NCI-H460 (cell line): Measurements from ENCODE around the gene ADAMTS8. TPM values are rescaled to one million over a fixed set of nuclear protein-coding genes. Genes with fewer than 3 reads are reported as not detected.

Source experiments
- DNase-seq: peaks from one replicate; pipeline ENCODE4 v3.0.0-alpha.2; 2016; ENCODE audit warnings: low read depth; ENCODE audit errors: extremely low read depth
- total RNA-seq: library from RNA; depleted of rRNA; stranded (reverse); fragments of >200 nt; shearing (Covaris generic); gene quantifications from 2 replicates; pipeline ENCODE4 v1.2.3, GENCODE V29; 2014

The ADAMTS8 gene
- total RNA-seq, 1 experiment from 2014 or later = 0.02 TPM

DNA sequence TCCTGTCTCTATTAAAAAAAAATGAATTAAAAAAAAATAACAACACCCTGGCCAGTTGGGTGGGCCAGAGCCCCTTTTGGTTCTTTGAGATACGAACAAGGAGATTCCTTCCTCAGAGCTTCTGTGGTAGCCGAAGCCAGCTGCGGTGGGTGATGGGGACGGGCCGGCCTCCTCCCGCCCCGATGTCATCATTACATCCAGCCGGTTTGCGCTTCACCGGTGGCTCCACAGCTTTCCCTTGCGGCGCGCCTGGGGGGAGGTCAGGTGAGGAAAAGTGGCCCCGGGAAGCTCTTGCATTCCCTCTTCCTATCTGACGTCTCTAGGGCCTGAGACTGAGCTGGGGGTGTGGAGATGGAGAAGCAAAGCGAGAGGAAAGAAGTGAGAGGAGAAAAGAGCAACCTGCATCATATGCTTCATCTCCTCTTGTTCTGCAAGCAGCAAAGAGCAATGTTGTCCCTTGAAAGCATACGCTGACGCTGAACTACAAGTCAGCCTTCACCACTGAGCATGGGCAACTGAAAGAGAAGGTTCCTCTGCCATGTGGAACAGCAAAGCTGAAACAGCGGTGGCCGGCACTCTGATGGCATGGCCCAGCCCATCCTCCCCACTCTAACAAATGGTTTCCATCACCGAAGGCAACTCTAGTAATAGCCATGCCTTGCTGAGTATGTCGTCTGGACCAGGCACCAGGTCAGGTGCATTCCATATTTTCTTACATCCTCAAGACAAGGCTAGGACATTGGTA, 6.0 kb downstream of the ADAMTS8 start:
- no peak for DNase-seq

DNA sequence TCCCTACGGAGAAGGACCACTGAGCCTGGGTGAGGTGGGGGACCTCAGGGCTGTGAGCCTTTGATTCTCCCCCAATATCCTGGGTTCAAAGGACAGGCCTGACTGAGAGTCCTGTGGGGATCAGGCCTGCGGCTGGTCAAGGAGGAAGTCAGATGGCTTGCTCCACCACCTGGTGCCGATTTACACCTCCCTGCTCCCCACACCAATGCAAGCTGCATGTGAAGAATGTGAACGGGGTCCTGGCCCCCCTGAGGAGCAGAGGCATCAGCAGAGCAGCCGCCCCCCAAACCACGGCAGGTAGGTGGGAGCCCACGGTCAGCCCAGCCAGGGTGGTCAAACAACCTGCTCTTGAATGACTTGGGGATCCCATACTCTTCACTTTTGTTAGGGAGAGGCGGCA, 6.7 kb downstream of the ADAMTS8 start:
- no peak for DNase-seq

DNA sequence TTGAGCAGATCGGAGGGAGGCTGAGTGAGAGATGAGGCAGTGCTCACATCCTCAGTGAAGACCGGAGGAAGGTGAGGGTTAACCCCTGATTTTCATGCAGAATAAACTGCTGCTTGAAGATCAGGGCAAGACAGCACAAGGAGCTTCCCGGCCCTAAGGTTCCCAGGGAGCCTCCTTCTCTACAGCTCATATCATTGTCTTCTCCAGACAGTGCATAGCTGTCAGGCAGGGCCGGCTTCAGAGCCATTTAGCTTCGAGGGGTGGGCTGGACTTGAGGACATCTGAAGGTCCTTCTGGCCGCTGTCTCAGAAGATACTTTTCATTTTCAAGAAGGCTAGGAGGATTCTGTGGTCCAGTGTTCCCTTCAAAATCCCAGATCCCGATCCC, 7.2 kb downstream of the ADAMTS8 start:
- DNase-seq = no peak

DNA sequence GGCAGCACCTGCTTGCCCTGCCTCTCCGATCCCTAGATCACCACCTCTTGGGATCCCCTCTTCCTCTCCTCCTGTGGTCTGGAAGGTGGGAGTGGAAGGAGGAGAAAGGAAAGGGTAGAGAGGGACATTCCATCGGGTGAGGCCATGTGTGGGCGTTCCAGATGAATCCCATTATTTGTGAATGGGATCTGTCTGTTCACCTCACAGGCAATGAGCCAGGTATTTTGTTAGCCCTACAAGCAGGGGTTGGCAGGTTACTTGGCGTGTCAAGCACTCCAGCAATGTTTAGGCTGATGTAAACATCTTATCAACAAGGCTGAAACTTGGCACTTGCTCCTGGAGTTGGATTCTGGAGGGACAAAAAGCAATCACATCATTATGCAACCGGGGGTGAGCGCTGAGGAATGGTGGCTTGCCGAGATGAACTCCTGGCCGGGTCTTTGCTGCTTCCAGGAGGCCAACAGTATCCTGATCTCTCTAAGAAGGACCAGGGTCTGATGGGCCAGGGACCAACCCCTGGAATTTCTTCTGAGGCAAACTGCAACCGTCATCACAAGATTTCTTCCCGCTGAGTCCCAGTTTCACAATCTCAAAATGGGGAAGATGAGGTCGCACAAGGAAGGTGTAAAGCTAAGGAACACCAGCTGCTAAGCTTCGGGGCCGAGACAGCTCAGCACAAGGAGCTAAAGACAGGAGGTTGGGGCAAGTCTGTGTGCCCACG, 7.8 kb downstream of the ADAMTS8 start:
- DNase-seq = no peak

DNA sequence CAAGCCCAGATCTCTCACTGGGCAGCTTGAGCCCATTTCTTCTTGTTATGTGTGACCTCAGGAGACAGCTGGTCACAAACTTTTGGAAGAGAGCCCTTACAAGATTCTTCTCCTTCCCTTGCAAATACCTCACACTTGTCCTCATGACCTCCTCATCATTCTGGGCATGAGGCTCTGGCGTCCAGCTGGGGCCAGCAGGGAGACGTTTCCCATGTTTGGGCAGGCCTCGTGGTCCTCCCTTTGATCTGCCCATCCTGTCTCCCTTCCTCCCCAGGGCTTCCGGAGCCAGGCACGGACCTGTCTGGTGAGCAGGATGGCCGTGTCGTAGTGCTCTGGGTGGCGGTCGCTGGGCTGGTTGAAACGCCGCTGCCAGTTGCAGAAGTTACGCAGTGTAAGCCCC, 9.7 kb downstream of the ADAMTS8 start:
- no peak for DNase-seq

DNA sequence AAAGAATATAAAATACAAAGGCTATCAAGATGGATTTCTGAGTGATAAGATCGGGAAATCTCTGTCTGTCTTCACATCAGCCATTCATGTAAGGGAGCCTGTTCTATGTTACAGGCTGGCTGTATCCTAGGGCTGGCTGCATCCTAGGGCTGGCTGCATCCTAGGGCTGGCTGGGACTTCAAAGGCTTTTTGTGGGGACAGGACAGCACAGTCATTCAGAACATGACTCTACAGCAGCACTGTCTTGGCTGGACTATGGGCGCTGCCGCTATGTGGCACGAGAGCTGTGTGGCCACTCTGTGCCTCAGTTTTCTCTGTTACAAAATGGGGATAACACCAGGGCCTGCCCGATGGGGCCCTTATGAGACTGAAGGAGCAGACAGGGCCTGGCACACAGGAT, 10.2 kb downstream of the ADAMTS8 start:
- no peak for DNase-seq

DNA sequence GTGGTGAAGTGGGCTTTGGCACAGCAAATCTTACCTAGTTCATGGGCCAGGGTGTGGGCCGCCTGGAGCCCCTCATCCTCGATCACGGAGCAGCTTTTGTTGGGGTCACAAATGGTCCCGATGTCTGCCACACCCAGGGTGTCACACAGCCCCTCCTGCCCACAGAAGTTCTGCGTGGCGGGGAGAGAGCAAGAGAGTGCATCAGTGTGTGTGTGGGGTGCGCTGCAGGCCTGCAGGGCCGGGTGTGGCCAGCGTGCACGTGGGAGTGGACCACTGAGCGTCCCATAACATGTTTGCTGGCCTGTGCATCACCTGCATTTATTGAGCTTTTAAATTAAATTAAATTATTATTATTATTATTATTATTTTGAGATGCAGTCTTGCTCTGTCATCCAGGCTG, 11.5 kb downstream of the ADAMTS8 start:
- DNase-seq = no peak

DNA sequence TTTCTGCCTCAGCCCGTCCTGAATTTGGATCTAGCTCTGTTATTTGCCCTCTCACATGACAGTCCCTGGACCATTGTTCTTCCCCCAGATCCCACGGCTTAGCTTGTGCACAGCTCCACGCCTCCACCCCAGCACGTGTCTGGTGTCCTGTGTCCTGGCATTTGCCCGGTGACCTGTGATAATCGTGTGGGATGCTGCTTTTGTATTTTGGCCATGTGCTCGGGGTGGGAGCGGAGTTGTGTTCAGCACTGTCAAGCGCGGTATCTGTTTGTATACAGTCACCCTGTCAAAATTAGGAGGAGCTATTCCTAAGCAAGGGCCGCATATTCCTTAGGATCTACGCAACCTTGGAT, 11.9 kb downstream of the ADAMTS8 start:
- no peak for DNase-seq

DNA sequence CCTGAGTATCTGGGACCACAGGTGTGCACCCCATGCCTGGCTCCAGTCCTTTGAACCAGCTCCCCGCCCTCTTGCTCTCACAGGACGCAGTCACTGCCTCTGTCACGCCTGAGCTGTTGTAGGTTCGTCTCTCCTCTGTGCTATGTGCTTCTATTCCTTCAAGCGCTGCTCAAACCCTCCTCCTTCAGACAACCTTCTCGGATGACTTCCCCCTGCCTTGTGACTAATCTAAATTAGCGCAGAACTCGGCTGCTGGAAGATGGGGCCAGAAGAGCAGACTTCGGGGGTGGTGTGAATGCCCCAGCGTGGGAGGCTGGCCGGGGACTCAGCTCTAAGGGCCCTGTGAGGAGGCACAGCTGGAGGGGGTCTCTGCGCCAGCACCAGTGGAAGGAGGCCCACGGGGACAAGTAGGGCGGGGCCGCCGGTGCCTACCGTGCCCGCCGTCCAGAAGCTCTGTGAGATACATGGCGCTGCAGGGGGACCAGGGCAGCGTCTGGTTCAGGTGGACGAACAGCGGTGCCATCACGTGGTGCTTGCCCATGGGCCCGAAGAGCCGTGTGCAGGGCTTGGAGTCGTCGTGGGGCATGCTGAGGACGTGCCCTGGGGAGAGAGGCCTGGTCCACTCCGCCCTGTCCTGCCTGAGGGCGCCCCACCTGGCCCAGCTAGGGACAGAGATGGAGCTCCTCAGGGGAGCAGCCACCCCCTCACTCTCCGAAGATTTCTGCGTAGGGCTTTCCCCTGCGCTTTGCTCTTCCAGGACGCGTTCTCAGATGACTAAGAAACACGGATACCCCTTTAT, 12.5 kb downstream of the ADAMTS8 start:
- DNase-seq = no peak

DNA sequence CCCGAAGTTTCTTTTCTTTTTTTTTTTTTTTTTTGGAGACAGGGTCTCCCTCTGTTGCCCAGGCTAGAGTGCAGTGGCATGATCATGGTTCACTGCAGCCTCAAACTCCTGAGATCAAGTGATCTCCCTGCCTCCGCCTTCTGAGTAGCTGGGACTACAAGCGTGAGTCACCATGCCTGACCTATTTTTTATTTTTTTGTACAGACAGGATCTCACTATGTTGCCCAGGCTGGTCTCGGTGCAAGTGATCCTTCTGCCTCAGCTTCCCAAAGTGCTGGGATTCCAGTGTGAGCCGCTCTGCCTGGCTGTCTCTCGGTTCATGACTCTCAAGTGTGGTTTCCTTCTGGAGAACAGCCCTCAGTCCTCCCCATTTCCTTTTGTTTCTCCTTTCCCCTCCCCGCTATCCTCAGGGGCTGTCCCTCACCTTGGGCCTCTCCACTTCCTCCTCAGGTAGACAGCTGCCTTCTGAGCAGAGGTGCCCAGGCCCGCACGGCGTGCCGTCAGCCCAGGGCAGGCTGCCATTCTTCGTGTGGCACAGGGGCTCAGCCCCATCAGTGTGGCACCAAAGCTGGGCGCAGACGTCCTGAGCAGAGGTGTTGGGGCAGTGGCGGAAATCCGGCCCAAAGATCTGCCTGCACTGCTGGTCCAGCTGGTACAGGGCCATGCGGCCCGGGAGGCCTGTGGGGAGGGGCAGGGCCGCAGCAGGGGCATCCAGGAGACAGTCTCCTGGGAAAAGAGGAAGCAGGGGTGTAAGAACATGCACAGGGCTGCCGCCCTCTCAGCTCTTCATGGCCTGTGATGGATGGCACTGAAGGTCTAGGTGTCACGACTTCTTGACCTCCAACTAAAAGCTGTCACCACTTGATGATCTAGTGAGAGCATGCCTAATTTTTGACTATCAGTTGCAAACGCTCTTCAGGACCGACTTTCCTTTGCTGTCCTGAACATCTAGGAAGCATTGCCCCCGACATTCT, 14.0 kb downstream of the ADAMTS8 start:
- no peak for DNase-seq

DNA sequence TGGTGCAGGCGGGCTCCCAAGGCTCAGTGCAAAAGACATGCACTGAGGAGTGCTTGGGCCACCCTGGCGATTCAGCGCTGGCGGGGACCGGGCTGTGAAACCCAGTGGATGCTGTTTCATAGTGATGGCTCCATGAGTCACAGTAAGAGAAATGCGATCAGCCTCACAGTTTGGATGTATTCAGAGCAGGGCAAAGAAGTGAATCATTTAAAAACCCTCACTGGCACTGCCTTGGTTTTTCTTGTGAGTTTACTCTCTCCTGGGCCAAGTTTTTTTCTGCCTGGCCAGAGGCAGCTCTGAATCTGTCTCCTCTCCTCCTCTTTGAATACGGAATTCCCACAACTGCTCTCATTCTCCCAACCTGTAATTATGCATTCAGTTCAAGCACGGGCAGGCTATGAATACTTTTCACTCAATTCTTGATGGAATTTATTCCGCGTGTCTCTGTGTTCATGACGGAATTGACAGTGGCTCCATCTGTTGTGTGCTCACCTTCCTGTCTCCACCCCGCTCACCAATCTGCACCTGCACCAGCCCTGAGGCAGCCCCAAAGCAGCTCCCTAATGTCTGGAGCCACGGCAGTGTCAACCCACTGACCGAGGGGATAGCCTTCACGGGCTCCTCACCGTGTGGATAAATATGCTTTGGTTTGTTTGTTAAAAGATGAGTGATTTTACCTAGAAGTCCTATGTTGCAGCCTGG, 14.9 kb downstream of the ADAMTS8 start:
- no peak for DNase-seq

DNA sequence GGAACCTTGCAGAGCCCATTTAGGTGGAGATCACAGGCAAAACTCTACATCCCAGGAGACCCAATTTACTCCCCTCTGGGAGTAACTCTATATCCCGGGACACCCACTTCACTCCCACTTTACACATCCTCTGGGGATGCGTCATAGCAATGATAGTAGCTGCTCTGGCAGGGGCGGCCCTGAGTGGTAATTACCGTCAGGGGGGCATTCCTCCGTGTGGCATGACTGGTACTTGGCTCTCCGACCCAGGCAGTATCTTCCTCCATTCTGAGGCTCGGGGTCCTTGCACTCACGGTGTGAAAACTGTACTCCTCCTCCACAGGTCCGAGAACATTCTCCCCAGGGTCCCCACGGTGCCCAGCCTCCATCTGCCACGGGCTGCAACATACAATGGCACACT, 17.2 kb downstream of the ADAMTS8 start:
- DNase-seq = no peak

DNA sequence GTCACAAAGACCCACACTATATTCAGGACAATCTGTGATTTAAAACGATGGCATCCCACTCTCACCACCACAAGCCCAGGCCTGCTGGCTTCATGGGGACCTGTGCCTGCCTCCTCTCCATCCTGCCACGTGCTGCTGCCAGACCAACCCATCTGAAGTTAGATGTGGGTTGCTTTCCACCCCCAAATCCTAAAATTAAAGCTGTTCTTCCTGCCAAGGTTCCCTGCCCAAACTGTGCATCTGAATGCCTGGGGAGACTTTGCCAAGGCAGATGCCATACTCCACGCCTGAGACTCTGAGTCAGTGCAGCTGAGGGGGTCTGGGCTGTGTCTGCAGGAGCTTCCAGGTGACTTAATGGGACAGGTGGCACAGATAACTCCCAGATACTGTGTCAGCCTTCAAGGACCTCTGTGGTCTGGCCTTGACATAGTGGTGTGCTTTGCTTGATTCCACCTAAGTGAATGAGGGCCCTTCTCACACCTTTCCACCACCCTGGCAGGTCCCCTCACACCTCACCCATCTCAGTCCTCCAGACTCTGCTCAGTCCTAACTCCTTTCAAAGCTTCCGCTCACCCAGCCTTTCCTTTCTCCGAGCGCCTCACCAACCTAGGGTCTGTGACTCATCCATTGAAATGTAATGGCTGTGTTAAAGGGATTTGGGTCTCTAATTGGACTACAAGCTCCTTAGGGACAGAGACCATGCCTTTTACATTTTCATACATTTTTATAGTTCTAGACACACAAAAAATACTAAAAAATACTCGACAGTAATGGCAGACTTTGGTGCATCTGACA, 18.6 kb downstream of the ADAMTS8 start:
- DNase-seq = no peak

DNA sequence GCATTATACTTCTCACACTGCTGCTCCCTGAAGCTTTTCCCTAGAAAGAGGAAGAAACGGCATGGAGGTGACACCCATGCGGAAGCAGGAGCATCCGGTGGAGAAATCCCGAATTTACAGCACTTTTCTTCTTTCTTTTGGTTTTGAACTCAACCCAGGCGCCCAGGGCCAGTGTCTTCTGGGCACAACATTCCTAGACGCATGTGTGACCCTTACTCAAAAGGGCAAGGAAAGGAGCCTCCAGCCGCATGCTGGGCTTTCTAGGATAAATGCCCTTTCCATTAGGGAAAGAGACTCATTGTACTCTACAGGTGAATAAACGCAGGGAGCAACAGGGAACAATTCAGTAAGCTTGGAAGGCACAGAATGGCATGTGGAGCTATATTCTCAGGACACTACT, 19.5 kb downstream of the ADAMTS8 start:
- DNase-seq = no peak

DNA sequence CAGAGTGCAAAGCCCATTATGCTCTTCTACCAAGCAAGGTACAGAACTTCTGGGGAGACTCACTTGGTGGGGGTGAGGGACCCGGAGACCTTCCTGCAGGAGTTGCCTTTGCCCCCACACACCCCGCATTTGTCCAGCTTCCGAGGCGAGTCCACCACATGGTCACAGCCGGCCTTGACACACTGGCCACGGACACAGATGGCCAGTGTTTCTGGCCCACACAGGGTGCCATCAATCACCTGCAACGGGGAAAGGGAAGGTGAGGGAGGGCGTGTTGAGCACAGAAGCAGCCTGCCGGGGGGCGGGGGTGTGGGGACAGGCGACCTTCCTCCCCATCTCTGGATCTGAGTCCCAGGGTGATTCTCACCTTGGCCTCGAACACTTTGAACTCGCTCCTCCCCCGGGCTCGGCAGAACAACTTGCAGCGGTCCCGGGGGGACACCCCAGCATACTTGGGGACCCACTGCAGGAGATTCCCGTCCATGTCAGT, 20.0 kb downstream of the ADAMTS8 start:
- DNase-seq = no peak

DNA sequence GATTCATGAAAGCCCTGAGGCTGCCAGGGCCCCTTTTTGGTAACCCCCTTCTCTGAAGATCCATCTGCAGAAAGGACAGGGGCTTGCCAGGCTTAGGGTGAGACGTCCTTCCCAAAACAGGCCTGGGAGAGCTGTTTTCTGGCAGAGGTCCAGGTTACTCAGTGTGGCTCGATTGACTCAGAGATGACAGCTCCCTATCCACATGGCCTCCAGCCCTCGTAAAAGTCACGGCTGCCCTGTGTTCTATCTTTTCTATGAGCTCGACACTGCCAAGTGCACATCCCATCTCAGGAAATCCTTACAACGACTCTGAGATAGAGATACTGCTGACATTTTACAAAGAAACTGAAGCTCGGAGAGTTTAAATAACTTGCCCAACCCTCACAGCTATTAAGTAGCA, 20.4 kb downstream of the ADAMTS8 start:
- no peak for DNase-seq

DNA sequence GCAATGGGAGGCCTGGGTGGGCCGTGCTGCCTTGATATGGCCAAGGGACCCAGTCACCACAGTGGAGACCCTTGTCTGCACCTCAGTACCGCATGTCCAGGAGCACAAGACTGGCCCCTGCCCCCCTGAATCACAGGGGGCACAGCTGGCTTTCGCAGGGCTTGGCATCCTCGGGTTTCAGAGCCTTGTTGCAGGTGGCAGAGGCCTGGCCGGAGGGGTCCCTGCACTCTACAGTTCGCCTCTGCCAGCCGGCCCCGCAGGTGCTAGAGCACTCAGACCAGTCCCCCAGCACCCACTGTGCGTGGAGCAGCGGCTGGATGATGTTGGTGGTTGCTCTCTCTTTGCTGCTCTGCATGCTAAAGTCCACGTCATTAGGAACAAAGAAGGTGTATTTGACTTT, 23.0 kb downstream of the ADAMTS8 start:
- no peak for DNase-seq

DNA sequence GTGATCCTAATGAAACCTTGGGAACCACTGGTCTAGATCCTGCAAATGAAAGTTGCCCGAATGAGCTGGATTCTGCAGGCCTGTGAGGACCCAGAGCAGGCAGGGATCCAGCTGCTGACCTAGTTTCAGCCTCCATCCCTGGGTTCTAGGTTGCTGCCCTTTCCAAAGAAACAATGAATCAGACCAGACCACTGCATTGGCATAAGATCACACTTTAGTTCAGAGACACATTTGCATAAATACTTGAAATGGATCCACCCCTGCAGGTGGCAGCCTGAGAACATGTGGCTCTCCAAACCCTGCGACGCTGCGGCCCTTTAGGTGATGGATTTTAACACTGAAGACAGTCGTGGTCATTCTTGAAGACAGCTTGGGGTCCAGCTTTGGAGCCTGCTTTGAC, 23.7 kb downstream of the ADAMTS8 start:
- DNase-seq = no peak

DNA sequence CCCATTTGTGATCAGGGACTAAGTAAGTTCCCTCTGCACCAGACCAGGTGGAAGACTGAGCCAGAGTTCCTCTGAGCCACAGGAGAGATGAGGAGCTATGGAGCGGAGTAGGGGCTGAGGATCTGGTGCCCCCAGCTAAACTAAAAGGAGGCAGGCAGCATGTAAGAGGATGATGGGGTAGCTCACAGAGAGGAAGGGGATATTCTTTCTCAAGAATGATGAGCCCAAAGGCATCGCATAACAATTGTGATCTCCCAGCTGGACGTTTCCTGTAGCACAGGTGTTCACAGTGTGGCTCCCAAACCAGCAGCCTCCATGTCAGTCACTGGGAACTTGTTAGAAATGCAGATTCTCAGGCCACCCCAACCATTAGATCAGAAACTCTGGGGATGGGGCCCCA, 24.4 kb downstream of the ADAMTS8 start:
- DNase-seq = no peak
